Activated naive CD4-positive, alpha-beta T cell treated with anti-CD3 and anti-CD28 coated beads for 36 hours (primary cell): ENCODE data around the gene DYRK3. TPM values are rescaled to one million over a fixed set of nuclear protein-coding genes. Genes with fewer than 3 reads are reported as not detected.

Source experiments
- total RNA-seq, 2 experiments: library from RNA; stranded (reverse); gene quantifications; one replicate each; pipeline ENCODE4 v1.2.3, GENCODE V29; 2021

Gene DYRK3
- total RNA-seq, 2 experiments from 2014 or later = 6.5 to 6.7 TPM

Other genes with a start within 250 kb of the DYRK3 start
- 1 to 10 TPM; 7.0 to 8.6 TPM for gene IKBKE, start 165.1 kb upstream of the DYRK3 start, total RNA-seq
- gene RASSF5, start 128.0 kb upstream of the DYRK3 start, total RNA-seq = 100 to 1,000 TPM; 257 to 258 TPM
- gene EIF2D, start 23.1 kb upstream of the DYRK3 start, total RNA-seq = 100 to 1,000 TPM; 116 to 122 TPM
- gene MAPKAPK2, start 49.4 kb downstream of the DYRK3 start, total RNA-seq = 10 to 100 TPM; 83.4 to 85.3 TPM
- not detected for gene IL19, start 135.2 kb downstream of the DYRK3 start, total RNA-seq
- not detected for gene IL10, start 137.0 kb downstream of the DYRK3 start, total RNA-seq
- gene IL20, start 230.1 kb downstream of the DYRK3 start, total RNA-seq = under 1 TPM in 1 of 2 experiments, not detected in 1; 0.31 TPM